NCI-H1694 treated with DMSO at 0.1 percent for 48 hours (cell line): ENCODE results near the gene GALNT17.
"Not testable (repeated sequence)": the region's sequence is repeated elsewhere in the genome, so short reads cannot be mapped to it uniquely, and the experiment has no call there.

Source experiments
- DNase-seq: peaks from one replicate; lab custom pipeline; 2025; lab: John Stamatoyannopoulos, UW

Gene GALNT17

GRCh38 chr7:71694665-71695064, 562.7 kb downstream of the GALNT17 start:
- DNase-seq, result no peak

DNA sequence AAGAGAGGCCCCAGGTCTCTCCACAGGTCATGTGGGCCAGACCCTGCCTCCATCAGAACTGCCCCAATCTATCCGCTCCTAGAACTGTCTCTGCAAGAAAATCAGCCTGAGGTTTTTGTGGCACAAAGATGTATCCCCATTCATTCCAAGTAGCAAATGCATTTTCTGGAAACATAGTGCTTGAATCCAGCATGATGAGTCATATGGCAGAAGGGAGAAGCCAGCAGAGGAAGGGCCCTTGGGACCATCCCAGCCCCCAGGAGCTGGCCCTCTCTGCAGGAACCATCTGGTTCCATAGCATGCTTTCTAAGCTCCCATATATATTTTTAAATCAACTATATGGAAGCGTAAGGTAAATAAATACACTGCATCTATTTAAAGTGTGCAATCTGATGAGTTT, 563.2 kb downstream of the GALNT17 start:
- DNase-seq, result peak; percentile 82

- DNase-seq, result no peak
Observed at GRCh38 chr7:71696511-71696910, 564.6 kb downstream of the GALNT17 start.

GRCh38 chr7:71697400-71697799, 565.5 kb downstream of the GALNT17 start:
- no peak for DNase-seq

- peak; percentile 56 for DNase-seq
Observed at GRCh38 chr7:71705217-71705616, 573.3 kb downstream of the GALNT17 start.

DNA sequence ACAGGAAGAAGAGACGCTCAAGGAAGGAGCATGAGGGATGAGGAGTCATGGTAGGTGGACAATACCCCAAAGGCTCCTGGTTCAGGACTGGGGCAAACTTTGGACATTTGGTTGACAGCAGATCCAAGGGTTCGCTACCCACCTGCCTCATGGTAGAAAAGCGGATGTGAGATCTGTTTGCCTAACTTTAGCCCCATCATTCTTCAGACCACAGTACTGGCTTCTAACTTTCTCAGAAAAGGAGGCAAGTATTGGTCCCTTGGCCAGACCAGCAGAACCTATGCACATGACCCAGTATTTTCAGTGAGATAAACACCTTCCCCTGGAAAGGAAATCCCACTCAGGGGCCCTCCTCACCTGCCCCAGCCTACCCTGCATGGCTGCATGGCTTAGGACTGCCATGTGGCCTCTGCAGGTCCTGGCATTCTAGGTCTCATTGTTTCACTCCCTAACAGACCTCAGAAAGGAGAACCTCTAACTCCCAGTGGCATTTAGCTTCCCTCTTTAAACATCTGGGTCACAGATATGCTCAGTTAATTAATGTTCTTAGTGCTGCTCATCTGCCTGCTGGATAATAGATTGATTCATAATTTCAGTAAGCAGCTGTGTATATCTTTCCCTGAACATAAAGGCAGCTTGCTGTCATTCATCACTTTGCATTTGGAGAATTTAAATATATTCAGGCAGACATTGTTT, 574.1 kb downstream of the GALNT17 start:
- DNase-seq, result peak; percentile 56

DNA sequence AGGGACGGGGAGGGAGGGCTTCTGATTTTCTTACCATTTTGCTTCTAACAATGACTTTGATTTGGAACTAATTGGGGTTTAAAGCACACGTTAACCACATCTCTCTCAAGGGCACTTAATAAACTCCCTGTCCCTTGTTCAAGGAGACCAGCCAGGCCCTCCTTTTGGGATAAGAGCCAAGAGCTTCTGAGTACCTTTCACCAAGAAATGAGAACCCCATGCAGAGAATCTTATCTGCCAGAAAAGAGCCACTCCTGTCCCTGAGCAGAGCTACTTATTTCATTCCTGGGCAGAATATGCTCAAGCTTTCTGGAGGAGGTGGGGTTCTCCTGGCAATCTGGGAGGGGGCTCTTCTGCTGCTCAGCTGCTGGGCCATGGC, 574.6 kb downstream of the GALNT17 start:
- DNase-seq, result no peak

DNA sequence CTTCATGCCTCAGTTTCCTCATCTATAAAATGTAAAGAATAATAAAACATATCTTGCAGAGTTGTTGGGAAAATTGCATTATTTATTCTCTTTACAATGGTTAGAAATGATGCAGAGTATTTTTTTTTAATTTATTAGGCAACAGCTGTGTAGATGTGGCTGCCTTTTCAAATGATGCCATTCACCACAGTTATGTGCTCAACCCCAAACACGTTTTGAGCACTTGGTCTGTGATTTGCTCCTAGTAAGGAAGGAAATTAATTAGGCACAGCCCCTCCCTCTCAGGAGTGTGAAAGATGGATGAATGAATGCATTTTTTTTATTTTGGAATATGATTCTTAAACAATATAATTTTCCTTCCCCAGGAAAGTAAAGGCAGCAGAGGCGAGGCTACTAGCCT, 575.1 kb downstream of the GALNT17 start:
- DNase-seq, result no peak

DNA sequence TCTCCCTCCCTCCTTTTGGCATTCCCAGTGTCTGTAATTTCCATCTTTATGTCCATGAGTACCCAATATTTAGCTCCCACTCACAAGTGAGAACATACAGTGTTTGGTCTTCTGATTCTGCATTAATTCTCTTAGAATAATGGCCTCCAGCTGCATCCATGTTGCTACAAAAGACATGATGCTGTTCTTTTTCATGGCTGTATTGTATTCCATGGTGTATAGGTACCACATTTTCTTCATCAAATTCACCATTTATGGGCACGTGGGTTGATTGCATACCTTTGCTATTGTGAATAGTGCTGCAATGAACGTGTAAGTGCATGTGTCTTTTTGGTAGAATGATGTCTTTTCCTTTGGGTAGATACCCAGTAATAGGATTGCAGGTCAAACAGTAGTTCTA, 576.8 kb downstream of the GALNT17 start:
- DNase-seq, result no peak

GRCh38 chr7:71710442-71710841, 578.5 kb downstream of the GALNT17 start:
- peak; percentile 9 for DNase-seq

DNA sequence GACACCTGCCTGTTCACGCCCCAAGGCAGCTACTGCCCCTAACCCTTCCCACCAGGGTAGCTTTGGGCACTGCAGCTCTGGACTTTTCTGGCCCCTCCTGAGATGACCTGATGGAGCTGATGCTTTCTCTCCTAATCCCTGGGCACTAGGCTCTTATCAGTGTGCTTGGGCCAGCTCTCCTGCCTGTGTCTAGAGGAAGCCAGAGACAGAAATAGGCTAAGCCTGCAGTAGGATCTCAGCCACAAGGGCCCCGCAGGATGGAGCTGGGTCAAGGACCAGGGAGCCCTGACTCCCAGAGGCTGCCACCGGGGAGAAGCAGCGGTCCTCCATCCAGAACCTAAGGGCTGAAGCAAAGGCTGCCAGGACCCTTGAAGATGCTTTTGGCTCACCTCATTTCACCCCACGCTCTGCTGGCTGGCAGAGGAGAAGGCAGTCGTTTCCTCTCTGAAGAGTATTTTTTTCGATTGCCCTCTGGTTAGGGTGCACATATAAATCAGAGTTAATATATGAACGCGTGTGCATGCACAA, 580.8 kb downstream of the GALNT17 start:
- no peak for DNase-seq

DNA sequence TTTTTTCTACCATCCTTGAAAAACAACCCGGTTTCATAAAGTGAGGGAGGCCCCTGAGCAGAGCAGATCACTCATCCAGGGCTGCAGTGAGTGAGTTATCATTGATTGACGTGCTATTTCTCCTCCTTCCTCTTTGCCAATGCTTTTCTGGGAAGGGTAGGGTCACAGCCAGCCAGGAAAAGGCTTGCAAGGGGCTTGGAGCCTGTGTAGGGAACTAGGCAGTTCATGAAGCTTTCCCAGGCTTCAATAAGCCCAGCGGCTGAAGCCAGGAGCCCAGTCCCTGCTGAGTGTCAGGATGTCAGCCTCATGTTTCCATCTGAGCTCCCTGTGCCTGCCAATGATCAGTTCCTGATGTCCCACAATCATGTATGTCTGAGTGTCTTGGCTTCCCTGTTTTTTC, 584.7 kb downstream of the GALNT17 start:
- DNase-seq, result no peak

DNA sequence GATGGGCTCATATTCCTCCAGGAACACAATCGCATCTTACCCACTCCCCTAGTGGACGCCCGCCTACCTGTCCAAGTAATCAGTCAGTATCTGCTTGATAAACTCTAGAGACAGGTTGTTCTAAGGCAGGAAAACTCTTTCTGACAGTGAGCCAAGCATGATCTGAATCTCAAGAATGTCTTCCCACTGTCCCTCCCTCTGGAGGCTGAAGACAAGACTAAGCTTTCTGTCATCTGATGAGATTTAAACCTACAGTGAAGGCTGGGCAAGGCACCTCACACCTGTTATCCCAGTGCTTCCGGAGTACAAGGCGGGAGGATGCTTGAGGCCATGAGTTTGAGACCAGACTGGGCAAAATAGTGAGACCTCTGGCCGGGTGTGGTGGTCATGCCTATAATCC, 586.6 kb downstream of the GALNT17 start:
- DNase-seq, result no peak

DNA sequence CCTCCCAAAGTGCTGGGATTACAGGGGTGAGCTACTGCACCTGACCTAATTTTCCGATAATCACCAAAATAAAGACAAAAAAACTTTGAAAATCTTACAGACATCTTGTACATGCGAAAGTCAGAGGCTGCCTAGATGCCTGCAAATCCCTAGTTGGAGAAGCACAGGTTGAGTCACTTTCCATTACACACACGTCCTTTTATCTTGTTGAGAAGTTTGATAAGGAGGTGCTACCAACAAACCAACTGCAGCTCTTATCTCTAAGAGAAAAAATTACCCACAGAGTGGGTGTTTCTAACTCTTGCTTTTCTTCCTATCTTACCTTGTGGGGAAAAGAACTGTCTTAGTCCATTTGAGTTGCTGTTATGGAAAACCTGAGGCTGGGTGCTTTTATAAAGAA, 589.8 kb downstream of the GALNT17 start:
- no peak for DNase-seq

DNA sequence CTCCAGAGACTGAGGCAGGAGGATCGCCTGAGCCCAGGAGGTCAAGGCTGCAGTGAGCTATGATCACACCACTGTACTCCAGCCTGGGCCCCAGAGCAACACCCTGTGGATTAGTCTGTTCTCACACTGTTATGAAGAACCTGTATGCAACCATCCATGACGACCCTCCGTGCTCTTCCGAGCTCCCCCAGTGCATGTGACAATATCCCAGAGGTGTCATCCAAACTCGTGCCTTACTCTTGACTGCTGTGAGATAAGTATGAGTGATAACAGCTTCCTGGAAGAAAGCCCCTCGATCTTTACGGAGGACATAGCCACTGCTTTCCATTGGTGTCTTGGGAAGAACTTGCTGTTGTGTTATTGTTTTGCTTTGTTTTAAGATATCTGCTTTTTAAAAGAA, 591.9 kb downstream of the GALNT17 start:
- no peak for DNase-seq

DNA sequence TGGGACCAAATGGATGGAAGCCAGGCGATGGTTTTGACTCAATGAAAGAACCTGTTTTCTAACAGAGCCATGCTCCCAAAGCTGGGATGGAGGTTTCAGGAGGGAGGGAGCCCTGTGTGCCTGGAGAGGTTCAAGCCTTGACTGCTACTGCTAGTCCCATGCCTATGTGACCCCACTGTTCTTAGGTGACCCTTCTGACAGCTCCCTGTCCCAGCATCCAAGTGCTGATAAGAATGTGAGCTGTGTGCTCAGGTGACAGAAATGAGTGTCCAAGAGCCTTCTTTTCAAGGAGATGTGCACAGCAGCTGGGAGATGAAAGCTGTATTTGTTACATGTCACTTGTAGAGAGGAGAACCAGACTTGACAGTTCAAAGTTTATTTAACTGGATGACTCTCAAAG, 595.4 kb downstream of the GALNT17 start:
- DNase-seq, result no peak

GRCh38 chr7:71731740-71732139, 599.8 kb downstream of the GALNT17 start:
- DNase-seq, result no peak

DNA sequence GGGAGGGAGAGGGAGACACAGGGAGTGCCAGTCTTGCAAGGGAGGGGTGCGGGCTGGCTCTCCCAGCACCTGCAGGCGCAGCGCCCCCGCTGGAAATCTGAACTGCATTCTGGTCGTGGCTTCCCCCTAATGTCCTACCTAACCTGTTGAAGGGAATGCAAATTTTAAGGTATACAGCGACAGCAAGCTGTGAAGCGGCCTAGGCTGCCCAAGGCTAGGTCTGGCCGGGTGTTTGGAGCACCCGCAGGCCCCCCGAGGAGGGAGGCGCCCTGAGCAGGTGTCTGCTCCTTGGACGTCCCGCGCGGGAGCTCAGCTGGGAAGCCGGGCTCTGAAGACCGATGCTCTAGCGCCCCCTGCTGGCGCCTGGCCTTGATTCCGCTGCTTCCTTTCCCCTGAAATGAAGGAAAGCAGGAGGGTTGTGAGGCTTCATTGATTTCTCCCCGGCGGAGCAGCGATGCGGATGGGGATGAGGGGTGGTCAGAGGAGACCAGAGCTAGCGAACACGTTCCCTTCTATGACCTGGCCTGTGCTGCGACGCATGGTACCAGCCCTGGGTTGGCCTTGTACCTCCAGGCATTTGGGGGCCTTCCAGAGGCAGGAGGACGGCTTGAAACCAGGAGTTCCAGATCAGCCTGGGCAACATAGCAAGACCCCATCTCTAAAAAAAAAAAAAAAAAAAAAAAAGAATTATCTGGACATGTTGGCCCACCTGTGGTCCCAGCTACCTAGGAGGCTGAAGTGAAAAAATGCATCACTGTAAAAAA, 601.3 kb downstream of the GALNT17 start:
- peak; percentile 84 for DNase-seq

DNA sequence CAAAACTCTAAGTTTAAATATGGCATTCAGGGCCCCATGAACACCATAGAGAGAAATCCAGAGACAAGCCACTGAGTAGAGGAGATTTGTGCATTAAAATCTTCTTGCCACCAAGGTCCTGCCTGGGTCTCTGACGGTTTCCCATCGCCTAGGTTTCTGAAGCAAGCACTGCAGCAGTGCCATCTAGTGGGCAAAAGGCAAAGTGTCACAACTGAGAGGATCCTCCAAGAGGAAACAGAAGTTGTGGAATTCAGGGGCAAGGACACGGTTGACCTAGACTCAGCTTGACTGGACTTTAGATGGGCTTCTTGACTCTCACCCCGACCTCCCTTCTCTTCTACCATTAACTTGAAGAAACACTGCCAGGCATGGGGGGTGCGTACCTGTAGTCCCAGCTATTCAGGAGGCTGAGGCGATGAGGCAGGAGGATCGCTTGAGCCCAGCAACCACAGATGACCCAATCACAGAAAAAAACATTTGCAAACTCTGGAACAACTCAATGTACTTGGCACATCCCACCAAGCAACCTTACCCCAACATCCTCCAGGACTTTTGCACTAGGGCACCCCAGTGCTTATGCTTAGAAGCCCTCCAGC, 604.1 kb downstream of the GALNT17 start:
- DNase-seq, result peak; percentile 51

- DNase-seq, result not testable (repeated sequence)
Observed at GRCh38 chr7:71737931-71738540, 606.1 kb downstream of the GALNT17 start.

DNA sequence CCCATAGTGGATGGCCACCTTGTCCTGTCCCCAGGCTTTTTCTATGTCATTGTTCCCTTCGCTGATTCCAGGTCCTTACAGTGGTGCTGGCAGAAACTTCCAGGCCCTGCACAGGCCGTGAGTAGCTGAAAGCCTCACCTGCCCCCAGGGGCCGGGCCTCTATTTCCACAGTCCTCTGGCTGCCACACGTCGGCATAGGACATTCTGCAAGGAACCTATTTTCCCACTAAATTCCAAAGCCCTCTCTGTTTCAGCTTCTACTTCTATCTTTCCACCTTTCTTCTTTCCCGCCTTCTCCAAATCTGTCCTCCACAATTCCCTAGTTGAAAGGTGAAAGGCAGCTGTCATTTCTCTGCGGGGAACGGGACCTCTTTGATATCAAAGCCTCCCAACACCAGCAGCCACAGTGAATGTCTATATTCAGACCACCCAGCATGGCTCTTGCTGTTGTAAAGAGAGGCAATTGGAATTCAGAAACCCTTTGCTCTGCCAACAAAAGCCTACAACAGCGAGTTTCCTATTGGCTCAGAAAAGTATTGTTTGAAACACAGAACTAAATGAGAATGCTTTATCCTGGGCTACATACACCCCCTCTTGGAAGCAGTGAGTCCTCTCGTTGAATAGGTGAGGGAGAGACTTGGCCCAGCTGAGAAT, 607.7 kb downstream of the GALNT17 start:
- no peak for DNase-seq

DNA sequence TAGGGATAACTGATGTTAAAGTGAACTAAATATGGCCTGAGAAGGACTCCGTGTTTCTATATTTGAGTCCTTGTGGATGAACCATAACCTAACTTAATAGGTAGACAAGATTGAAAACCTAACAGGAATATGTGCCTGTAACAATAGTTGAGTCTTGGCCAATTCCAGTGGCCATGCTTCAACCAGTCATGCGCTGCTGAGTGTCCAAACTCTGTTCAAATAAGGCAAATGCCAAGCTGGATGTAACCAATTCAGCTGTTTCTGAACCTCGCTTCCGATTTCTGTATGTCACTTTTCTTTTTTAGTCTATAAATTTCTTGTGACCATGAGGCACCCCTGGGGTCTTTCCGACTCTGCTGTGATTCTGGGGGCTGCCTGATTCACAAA, 608.2 kb downstream of the GALNT17 start:
- no peak for DNase-seq
